GM12891 (cell line): ENCODE measurements around the gene PSMC6.

Source experiments
- DNase-seq: peaks from one replicate; pipeline ENCODE4 v3.0.0; 2011; ENCODE audit warnings: low spot score; ENCODE audit not compliant: insufficient read length
- FAIRE-seq: peaks from 2 replicates; lab custom pipeline; 2011; peaks lifted over from hg19 to GRCh38; lab: Jason Lieb, UNC
- PAX5 ChIP-seq: IDR thresholded peaks from 2 replicates; pipeline ENCODE4 v1.6.1; 2011; ENCODE audit warnings: low read length, moderate library complexity, mild to moderate bottlenecking; ENCODE audit not compliant: insufficient read depth, severe bottlenecking
- POLR2A ChIP-seq: IDR thresholded peaks from 2 replicates; pipeline ENCODE4 v1.6.1; 2011; ENCODE audit warnings: low read depth, low read length, control low read depth
- POLR2AphosphoS5 ChIP-seq: IDR thresholded peaks from 2 replicates; pipeline ENCODE4 v1.6.1; 2011; ENCODE audit warnings: low read depth, low read length, control low read depth
- POU2F2 ChIP-seq: IDR thresholded peaks from 2 replicates; pipeline ENCODE4 v1.6.1; 2011; ENCODE audit warnings: low read depth, mild to moderate bottlenecking, control low read depth, low read length, moderate library complexity
- SPI1 ChIP-seq: IDR thresholded peaks from 2 replicates; pipeline ENCODE4 v1.6.1; 2011; ENCODE audit warnings: low read depth, low read length, control low read depth
- TAF1 ChIP-seq: IDR thresholded peaks from 2 replicates; pipeline ENCODE4 v1.6.1; 2011; ENCODE audit warnings: low read depth, low read length, control low read depth

Gene PSMC6

GRCh38 chr14:52692248-52692962 lies 14.6 kb upstream of the PSMC6 start:
- no peak for DNase-seq
- TF ChIP-seq POU2F2 (no peak), PAX5 (no peak), SPI1 (no peak), POLR2A (no peak), POLR2AphosphoS5 (no peak), TAF1 (no peak)
- FAIRE-seq: peak; percentile 20

DNA sequence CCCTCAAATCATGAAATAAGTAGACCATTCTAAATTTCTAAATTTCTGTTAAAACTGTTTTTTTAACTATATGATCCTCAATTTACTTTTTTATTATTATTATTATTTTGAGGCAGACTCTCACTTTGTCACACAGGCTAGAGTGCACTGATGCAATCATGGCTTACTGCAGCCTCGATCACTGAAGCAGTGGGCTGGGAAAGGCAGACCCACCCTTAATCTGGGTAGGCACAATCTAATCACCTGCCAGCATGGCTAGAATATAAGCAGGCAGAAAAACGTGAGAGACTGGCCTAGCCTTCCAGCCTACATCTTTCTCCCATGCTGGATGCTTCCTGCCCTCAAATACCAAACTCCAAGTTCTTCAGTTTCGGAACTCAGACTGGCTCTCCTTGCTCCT lies 14.0 kb upstream of the PSMC6 start:
- TF ChIP-seq TAF1 (no peak), SPI1 (no peak), POU2F2 (no peak)
- no peak for FAIRE-seq
- DNase-seq: no peak

DNA sequence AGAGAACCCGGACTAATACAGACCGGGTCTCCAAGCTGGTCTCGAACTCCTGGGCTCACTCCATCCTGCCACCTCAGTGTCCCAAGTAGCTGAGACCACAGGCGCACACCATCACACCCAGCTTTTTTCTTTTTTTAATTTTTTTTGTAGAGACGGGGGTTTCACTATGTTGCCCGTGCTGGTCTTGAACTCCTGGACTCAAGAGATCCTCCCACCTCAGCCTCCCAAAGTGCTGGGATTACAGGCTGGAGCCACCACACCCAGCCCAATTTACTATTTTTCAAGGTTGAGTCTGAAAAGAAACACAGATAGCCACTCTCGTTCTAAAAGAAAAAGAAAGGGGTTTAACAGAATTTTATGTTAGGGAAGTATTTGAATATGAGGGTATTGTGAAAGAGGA lies 13.5 kb upstream of the PSMC6 start:
- TF ChIP-seq POLR2A (no peak), PAX5 (no peak), TAF1 (no peak), POLR2AphosphoS5 (no peak), POU2F2 (no peak), SPI1 (no peak)
- FAIRE-seq (no peak), DNase-seq (no peak)

DNA sequence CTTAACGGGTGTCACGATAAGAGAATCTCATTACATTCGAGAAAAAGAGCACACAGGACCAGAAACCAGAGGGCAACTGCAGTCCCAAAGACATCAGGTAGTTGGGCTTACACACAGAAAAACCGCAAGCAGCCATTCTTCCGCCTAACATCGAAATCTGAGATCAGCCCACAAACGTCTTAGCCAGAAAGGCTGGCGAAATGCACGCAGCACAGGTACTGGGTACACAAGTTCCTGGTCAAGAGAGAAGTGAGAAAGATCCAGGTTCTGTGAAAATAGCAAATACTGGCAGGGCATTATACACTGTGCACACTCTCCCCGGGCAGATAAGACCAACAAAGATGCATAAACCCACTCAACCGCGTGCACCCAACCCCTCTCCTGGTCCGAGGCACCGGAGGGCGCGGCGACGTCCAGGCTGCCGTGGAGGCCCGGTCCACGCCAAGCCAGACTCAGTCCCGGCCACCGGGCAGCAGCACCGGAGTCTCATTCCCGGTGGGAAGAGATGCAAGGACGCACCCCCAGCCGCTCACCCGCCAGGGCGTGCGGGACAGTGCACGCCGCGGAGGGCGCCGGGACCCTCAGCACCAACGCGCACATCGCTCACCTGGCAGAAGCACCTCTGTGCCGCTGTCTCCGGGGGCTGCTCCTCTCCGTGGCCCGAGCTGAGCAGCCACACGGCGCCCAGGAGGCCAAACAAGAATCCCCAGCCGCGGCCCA lies 12.1 kb upstream of the PSMC6 start:
- TF ChIP-seq POLR2A (0 out of 2 replicates have a peak, but pooled peaks have one; percentile 51), SPI1 (peak; percentile 11; the same call in 1 of the 2 replicates), PAX5 (no peak), TAF1 (no peak), POLR2AphosphoS5 (0 out of 2 replicates have a peak, but pooled peaks have one; percentile 25), POU2F2 (no peak)
- FAIRE-seq: peak; percentile 95
- DNase-seq: peak; percentile 24

GRCh38 chr14:52695481-52696091 lies 11.4 kb upstream of the PSMC6 start, which contains the start of gene ERO1A:
TSS of gene ERO1A (minus strand) at chr14:52695558. CDS start at chr14:52695481, 77 bp downstream.
- peak; percentile 67 for FAIRE-seq

GRCh38 chr14:52700701-52701172 lies 6.3 kb upstream of the PSMC6 start:
- no peak for TF ChIP-seq POLR2AphosphoS5
- TF ChIP-seq TAF1: no peak
- no peak for TF ChIP-seq POU2F2
- no peak for TF ChIP-seq PAX5
- TF ChIP-seq SPI1: no peak
- no peak for TF ChIP-seq POLR2A
- FAIRE-seq: no peak
- no peak for DNase-seq

More at GRCh38 chr14:52695481-52696091, 11.4 kb upstream of the PSMC6 start, which contains the start of gene ERO1A:
- TF ChIP-seq POLR2AphosphoS5: no peak
- TF ChIP-seq POLR2A: no peak; the same call in 1 of the 2 replicates
- peak; percentile 49 for DNase-seq

DNA sequence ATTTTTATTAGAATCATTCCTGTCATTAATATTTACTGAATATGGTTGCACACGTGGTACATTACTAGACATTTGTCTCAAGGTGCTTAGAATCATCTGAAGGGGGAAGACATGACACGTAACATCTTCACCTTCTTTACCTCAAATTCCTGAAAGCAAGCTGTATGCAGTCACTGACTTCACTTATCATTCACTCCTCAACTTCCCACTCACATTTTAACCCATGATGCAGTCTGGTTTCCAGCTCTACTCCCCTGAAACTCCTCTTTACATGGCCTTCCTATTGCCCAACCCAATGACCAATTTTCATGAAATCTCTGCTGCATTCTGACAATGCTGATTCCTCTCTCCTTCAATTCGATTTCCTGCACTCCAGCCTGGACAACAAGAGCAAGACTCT lies 5.8 kb upstream of the PSMC6 start:
- DNase-seq: no peak
- no peak for TF ChIP-seq PAX5
- TF ChIP-seq SPI1: no peak
- TF ChIP-seq POLR2AphosphoS5: no peak
- no peak for TF ChIP-seq TAF1
- no peak for TF ChIP-seq POU2F2
- TF ChIP-seq POLR2A: no peak
- FAIRE-seq: peak; percentile 76

- no peak for DNase-seq
- FAIRE-seq: no peak
- TF ChIP-seq PAX5: no peak
- TF ChIP-seq POU2F2: no peak
- TF ChIP-seq POLR2A: no peak
- TF ChIP-seq SPI1: no peak
- no peak for TF ChIP-seq TAF1
- TF ChIP-seq POLR2AphosphoS5: no peak
Observed at GRCh38 chr14:52703225-52703624, 3.8 kb upstream of the PSMC6 start.

DNA sequence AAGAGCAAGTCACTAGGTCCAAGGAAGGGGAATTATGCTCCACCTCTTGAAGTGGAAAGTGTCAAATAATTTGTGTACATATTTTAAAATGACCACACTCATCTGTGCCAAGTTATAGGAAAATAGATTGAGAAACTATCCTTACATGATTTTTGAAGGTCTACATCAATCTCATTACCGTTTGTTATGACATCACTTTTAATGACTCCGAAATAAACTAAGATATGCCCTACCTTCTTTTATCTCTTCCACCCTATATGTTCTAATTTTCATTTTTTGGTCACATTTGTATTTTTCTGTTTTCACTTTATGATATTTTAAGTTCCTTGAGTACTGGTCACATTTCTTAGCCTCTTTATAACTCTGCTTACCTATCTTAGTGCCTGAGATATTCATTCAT lies 3.3 kb upstream of the PSMC6 start:
- DNase-seq (no peak), FAIRE-seq (no peak)
- no peak for TF ChIP-seq POLR2A
- TF ChIP-seq SPI1: no peak
- no peak for TF ChIP-seq POLR2AphosphoS5
- no peak for TF ChIP-seq POU2F2
- no peak for TF ChIP-seq PAX5
- no peak for TF ChIP-seq TAF1
